H9 (cell line): ENCODE results near the gene PLA2G12B. TPM values are rescaled to one million over a fixed set of nuclear protein-coding genes. Genes with fewer than 3 reads are reported as not detected.

Experiments used
- DNase-seq: peaks from one replicate; pipeline ENCODE4 v3.0.0-alpha.2; 2017
- H2AFZ ChIP-seq: one replicate; pipeline ENCODE4 v1.6.1; 2013; ENCODE audit warnings: mild to moderate bottlenecking, low read length, control low read depth, moderate library complexity
- H2AK5ac ChIP-seq: 2 replicates; pipeline ENCODE4 v1.6.1; 2013; ENCODE audit warnings: low read length, control low read depth, mixed read lengths; ENCODE audit not compliant: insufficient read length
- H2BK120ac ChIP-seq: one replicate; pipeline ENCODE4 v1.6.1; 2013; ENCODE audit warnings: low read depth, mild to moderate bottlenecking, low read length, control low read depth, inconsistent platforms; ENCODE audit not compliant: poor library complexity, severe bottlenecking
- H2BK12ac ChIP-seq: 2 replicates; pipeline ENCODE4 v1.6.1; 2013; ENCODE audit warnings: low read length, control low read depth, mixed read lengths, low read depth; ENCODE audit not compliant: insufficient read length
- H2BK15ac ChIP-seq: 2 replicates; pipeline ENCODE4 v1.6.1; 2013; ENCODE audit warnings: low read depth, low read length, control low read depth
- H2BK20ac ChIP-seq: one replicate; pipeline ENCODE4 v1.6.1; 2013; ENCODE audit warnings: low read depth, mild to moderate bottlenecking, low read length, control low read depth, inconsistent platforms; ENCODE audit not compliant: poor library complexity, severe bottlenecking
- H2BK5ac ChIP-seq: 2 replicates; pipeline ENCODE4 v1.6.1; 2013; ENCODE audit warnings: low read length, control low read depth, mixed read lengths; ENCODE audit not compliant: insufficient read length
- H3K14ac ChIP-seq: 2 replicates; pipeline ENCODE4 v1.6.1; 2013; ENCODE audit warnings: low read length, control low read depth; ENCODE audit not compliant: insufficient read depth
- H3K18ac ChIP-seq: 2 replicates; pipeline ENCODE4 v1.6.1; 2013; ENCODE audit warnings: low read depth, mild to moderate bottlenecking, mixed read lengths, low read length, control low read depth; ENCODE audit not compliant: insufficient read length
- H3K23ac ChIP-seq: 2 replicates; pipeline ENCODE4 v1.6.1; 2013; ENCODE audit warnings: low read length, control low read depth, mixed read lengths, low read depth; ENCODE audit not compliant: insufficient read length
- H3K23me2 ChIP-seq: 2 replicates; pipeline ENCODE4 v1.6.1; 2013; ENCODE audit warnings: low read depth, mild to moderate bottlenecking, mixed read lengths, low read length, control low read depth; ENCODE audit not compliant: insufficient read length, poor library complexity, severe bottlenecking
- H3K27ac ChIP-seq: 2 replicates; pipeline ENCODE4 v1.5.1; 2013; ENCODE audit warnings: low read length, control low read depth, mixed read lengths, low read depth; ENCODE audit not compliant: insufficient read length
- H3K27me3 ChIP-seq: 2 replicates; pipeline ENCODE4 v1.6.1; 2013; ENCODE audit warnings: low read length, control low read depth, inconsistent platforms; ENCODE audit not compliant: insufficient read depth
- H3K4ac ChIP-seq: 2 replicates; pipeline ENCODE4 v1.6.1; 2013; ENCODE audit warnings: low read depth, mild to moderate bottlenecking, control low read depth, inconsistent platforms, low read length, moderate library complexity
- H3K4me1 ChIP-seq: 2 replicates; pipeline ENCODE4 v1.6.1; 2013; ENCODE audit warnings: low read length, control low read depth, inconsistent platforms; ENCODE audit not compliant: insufficient read depth
- H3K4me2 ChIP-seq: 2 replicates; pipeline ENCODE4 v1.6.1; 2013; ENCODE audit warnings: low read length, control low read depth, mixed read lengths; ENCODE audit not compliant: insufficient read length, insufficient read depth
- H3K56ac ChIP-seq: 2 replicates; pipeline ENCODE4 v1.6.1; 2013; ENCODE audit warnings: low read depth, mild to moderate bottlenecking, mixed read lengths, low read length, control low read depth; ENCODE audit not compliant: insufficient read length
- H3K79me1 ChIP-seq: 2 replicates; pipeline ENCODE4 v1.6.1; 2013; ENCODE audit warnings: low read depth, mild to moderate bottlenecking, moderate library complexity, low read length, control low read depth, inconsistent platforms; ENCODE audit not compliant: insufficient read depth, poor library complexity, severe bottlenecking
- H3K79me2 ChIP-seq: 2 replicates; pipeline ENCODE4 v1.6.1; 2013; ENCODE audit warnings: low read length, control low read depth, inconsistent platforms; ENCODE audit not compliant: insufficient read depth
- H3K9ac ChIP-seq: 2 replicates; pipeline ENCODE4 v1.6.1; 2013; ENCODE audit warnings: low read length, control low read depth, mixed read lengths; ENCODE audit not compliant: insufficient read length; ENCODE audit errors: extremely low read depth
- H3K9me3 ChIP-seq: one replicate; pipeline ENCODE4 v1.6.1; 2013; ENCODE audit warnings: low read depth, low read length, inconsistent platforms; ENCODE audit not compliant: control insufficient read depth
- H3T11ph ChIP-seq: one replicate; pipeline ENCODE4 v1.6.1; 2013; ENCODE audit warnings: mild to moderate bottlenecking, low read length, control low read depth, inconsistent platforms
- H4K20me1 ChIP-seq: one replicate; pipeline ENCODE4 v1.6.1; 2013; ENCODE audit not compliant: control insufficient read depth, insufficient read length, insufficient read depth
- H4K5ac ChIP-seq: 2 replicates; pipeline ENCODE4 v1.6.1; 2013; ENCODE audit warnings: low read depth, mild to moderate bottlenecking, mixed read lengths, low read length, control low read depth; ENCODE audit not compliant: insufficient read length
- H4K8ac ChIP-seq: replicated peaks from 2 replicates; pipeline ENCODE4 v1.6.1; 2013; ENCODE audit warnings: low read length, control low read depth, mixed read lengths, low read depth; ENCODE audit not compliant: insufficient read length
- H4K91ac ChIP-seq: 2 replicates; pipeline ENCODE4 v1.6.1; 2013; ENCODE audit warnings: low read depth, mild to moderate bottlenecking, moderate library complexity, mixed read lengths, low read length, control low read depth; ENCODE audit not compliant: insufficient read length
- H3K27ac Mint-ChIP-seq, 3 experiments: 2 replicates in 2 of 3; 3 replicates in 1 of 3; pipeline ENCODE4 v1.8.0; 2020 to 2021; ENCODE audit warnings: mixed read lengths in 3 of 3, mild to moderate bottlenecking in 1 of 3, moderate library complexity in 1 of 3
- H3K27me3 Mint-ChIP-seq: 2 replicates; pipeline ENCODE4 v1.8.0; 2021; ENCODE audit warnings: low read depth, mild to moderate bottlenecking, moderate library complexity, mixed read lengths
- H3K36me3 Mint-ChIP-seq, 3 experiments: 2 replicates in 2 of 3; 3 replicates in 1 of 3; pipeline ENCODE4 v1.8.0; 2020 to 2021; ENCODE audit warnings: low read depth in 3 of 3, mixed read lengths in 3 of 3; ENCODE audit not compliant: insufficient read depth in 1 of 3
- H3K4me1 Mint-ChIP-seq, 2 experiments: 2 replicates each; pipeline ENCODE4 v1.8.0; 2020; ENCODE audit warnings: mixed read lengths in 2 of 2
- H3K4me3 Mint-ChIP-seq, 2 experiments: 2 replicates in 1 of 2; 3 replicates in 1 of 2; pipeline ENCODE4 v1.8.0; 2020 to 2021; ENCODE audit warnings: mild to moderate bottlenecking in 2 of 2, mixed read lengths in 2 of 2, moderate library complexity in 1 of 2
- H3K9me3 Mint-ChIP-seq, 2 experiments: 2 replicates in 1 of 2; 3 replicates in 1 of 2; pipeline ENCODE4 v1.8.0; 2020; ENCODE audit warnings: mild to moderate bottlenecking in 2 of 2, mixed read lengths in 2 of 2, moderate library complexity in 1 of 2
- WGBS: extraction: QIAGEN DNeasy Blood & Tissue Kit; methylation state at CpG from one replicate; pipeline ENCODE4 v1.1.7; 2013; ENCODE audit warnings: missing lambda C conversion rate, low lambda C conversion rate, mixed read lengths; ENCODE audit not compliant: insufficient read length; ENCODE audit errors: extremely low coverage; 5-methylcytosine and 5-hydroxymethylcytosine counted together
- total RNA-seq: library from RNA; stranded (reverse); gene quantifications from 2 replicates; pipeline ENCODE4 v1.2.1, GENCODE V29; 2021
- TF ChIP-seq, protein P1 (sequence below): fragments of 200-600 bp; sonication (generic); conservative IDR thresholded peaks from 3 replicates; pipeline ENCODE4 v1.8.0; 2021; ENCODE audit warnings: antibody characterized with exemption, mild to moderate bottlenecking

The PLA2G12B gene
- total RNA-seq, 1 experiment from 2014 or later = not detected

DNA sequence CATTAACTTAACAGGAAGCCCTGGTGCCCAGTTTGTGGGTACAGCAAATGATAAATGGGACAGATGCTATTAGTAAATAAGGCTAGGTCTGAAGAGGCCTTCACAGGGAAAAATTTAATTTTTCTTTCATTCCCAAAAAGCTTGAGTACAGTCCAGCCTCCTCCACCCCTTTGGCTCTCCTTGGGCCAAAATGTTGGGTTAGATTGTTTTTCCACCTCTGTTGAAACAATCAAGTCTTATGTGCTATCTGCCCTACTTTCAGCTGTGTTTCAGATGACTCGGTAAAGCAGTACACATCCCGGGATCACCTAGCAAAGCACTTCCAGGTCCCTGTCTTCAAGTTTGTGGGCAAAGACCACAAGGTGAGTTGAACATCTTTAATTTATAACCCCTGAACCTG is 24.3 kb downstream of the PLA2G12B start:
- no peak overlapping the region for H2BK5ac ChIP-seq
- no peak overlapping the region for H2BK20ac ChIP-seq
- H4K8ac ChIP-seq = no peak overlapping the region
- H3K4me1 ChIP-seq = no peaks in the 10 kb centered on the region
- Mint-ChIP-seq H3K27me3 (no peaks in the 10 kb centered on the region; the same call in 1 of the 2 replicates), H3K4me3 (no peak overlapping the region), H3K9me3 (no peaks in the 10 kb centered on the region), H3K36me3 (no peaks in the 10 kb centered on the region), H3K4me1 (no peaks in the 10 kb centered on the region), H3K27ac (no peak overlapping the region)
- no peak overlapping the region for H3K9ac ChIP-seq
- no peaks in the 10 kb centered on the region for H3K79me2 ChIP-seq
- no peak overlapping the region for H2BK120ac ChIP-seq
- H3K56ac ChIP-seq = no peak overlapping the region
- H3K79me1 ChIP-seq = no peaks in the 10 kb centered on the region
- no peaks in the 10 kb centered on the region for H3K23me2 ChIP-seq
- no peaks in the 10 kb centered on the region for H3K27me3 ChIP-seq
- no peak overlapping the region for H3K23ac ChIP-seq
- H2BK15ac ChIP-seq = no peak overlapping the region
- H3K14ac ChIP-seq = no peak overlapping the region
- H4K91ac ChIP-seq = no peak overlapping the region
- DNase-seq = no peak
- no peaks in the 10 kb centered on the region for H4K20me1 ChIP-seq
- no peak overlapping the region for H3K4me2 ChIP-seq
- H3T11ph ChIP-seq = no peak overlapping the region
- TF ChIP-seq, protein P1, sequence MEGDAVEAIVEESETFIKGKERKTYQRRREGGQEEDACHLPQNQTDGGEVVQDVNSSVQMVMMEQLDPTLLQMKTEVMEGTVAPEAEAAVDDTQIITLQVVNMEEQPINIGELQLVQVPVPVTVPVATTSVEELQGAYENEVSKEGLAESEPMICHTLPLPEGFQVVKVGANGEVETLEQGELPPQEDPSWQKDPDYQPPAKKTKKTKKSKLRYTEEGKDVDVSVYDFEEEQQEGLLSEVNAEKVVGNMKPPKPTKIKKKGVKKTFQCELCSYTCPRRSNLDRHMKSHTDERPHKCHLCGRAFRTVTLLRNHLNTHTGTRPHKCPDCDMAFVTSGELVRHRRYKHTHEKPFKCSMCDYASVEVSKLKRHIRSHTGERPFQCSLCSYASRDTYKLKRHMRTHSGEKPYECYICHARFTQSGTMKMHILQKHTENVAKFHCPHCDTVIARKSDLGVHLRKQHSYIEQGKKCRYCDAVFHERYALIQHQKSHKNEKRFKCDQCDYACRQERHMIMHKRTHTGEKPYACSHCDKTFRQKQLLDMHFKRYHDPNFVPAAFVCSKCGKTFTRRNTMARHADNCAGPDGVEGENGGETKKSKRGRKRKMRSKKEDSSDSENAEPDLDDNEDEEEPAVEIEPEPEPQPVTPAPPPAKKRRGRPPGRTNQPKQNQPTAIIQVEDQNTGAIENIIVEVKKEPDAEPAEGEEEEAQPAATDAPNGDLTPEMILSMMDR = no peak
- H4K5ac ChIP-seq = no peak overlapping the region
- no peak overlapping the region for H2BK12ac ChIP-seq
- no peak overlapping the region for H3K18ac ChIP-seq
- WGBS = no CpG with 5 or more reads among the region's 2 CpGs
- H3K9me3 ChIP-seq = no peaks in the 10 kb centered on the region
- no peak overlapping the region for H2AK5ac ChIP-seq
- H3K4ac ChIP-seq = no peak overlapping the region
- no peak overlapping the region for H3K27ac ChIP-seq
- H2AFZ ChIP-seq = no peak overlapping the region
